Common myeloid progenitor, CD34-positive (primary cell): ENCODE data around the gene SPDYE16.
"Not testable (repeated sequence)": the region's sequence is repeated elsewhere in the genome, so short reads cannot be mapped to it uniquely, and the experiment has no call there.

Experiments
- CTCF ChIA-PET: fragments of 350-600 bp; sonication (Branson Sonifier 250); formaldehyde crosslinking; loops from one replicate; lab custom pipeline; 2021; ENCODE audit warnings: antibody characterized with exemption; lab: Charles Lee
- POLR2A ChIA-PET: fragments of 350-600 bp; sonication (Branson Sonifier 250); formaldehyde crosslinking; loops from one replicate; lab custom pipeline; 2021; ENCODE audit warnings: antibody characterized with exemption; lab: Charles Lee
- DNase-seq, 3 donors: peaks; one replicate each; pipeline versions ENCODE4 v3.0.0 to v3.0.0-alpha.2; 2013
- H3K27ac ChIP-seq, 2 experiments: 1 replicate in 1 of 2; 2 replicates in 1 of 2; pipeline ENCODE4 v1.7.0; 2013; ENCODE audit warnings: inconsistent platforms in 2 of 2, low read length in 2 of 2, mild to moderate bottlenecking in 2 of 2, low read depth in 1 of 2, moderate library complexity in 1 of 2; ENCODE audit not compliant: severe bottlenecking in 2 of 2, insufficient read depth in 1 of 2, poor library complexity in 1 of 2
- H3K27me3 ChIP-seq, 5 experiments: replicated peaks in 2 of 5; 1 replicate in 3 of 5; 2 replicates in 2 of 5; pipeline versions ENCODE4 v1.6.1 to v1.7.0; 2013; ENCODE audit warnings: low read length in 4 of 5, mild to moderate bottlenecking in 2 of 5, moderate library complexity in 2 of 5, inconsistent platforms in 1 of 5; ENCODE audit not compliant: insufficient read depth in 5 of 5, control insufficient read depth in 4 of 5
- H3K36me3 ChIP-seq, 4 experiments: 1 replicate in 2 of 4; 2 replicates in 2 of 4; pipeline versions ENCODE4 v1.6.1 to v1.7.0; 2013; ENCODE audit warnings: low read length in 3 of 4, control low read depth in 1 of 4, mild to moderate bottlenecking in 1 of 4; ENCODE audit not compliant: control insufficient read depth in 4 of 4, insufficient read depth in 4 of 4
- H3K4me1 ChIP-seq, 4 experiments: 1 replicate in 3 of 4; 2 replicates in 1 of 4; pipeline versions ENCODE4 v1.6.1 to v1.7.1; 2013; ENCODE audit warnings: low read length in 3 of 4, mild to moderate bottlenecking in 3 of 4, control low read depth in 1 of 4, inconsistent platforms in 1 of 4, moderate library complexity in 1 of 4; ENCODE audit not compliant: control insufficient read depth in 4 of 4, insufficient read depth in 4 of 4; ENCODE audit errors: control extremely low read depth in 1 of 4
- H3K4me3 ChIP-seq, 7 experiments: 1 replicate in 4 of 7; 2 replicates in 3 of 7; pipeline versions ENCODE4 v1.5.1 to v1.7.0; 2013; ENCODE audit warnings: mild to moderate bottlenecking in 7 of 7, low read length in 6 of 7, moderate library complexity in 6 of 7, inconsistent platforms in 2 of 7, low read depth in 2 of 7, control low read depth in 1 of 7; ENCODE audit not compliant: insufficient read depth in 4 of 7, control insufficient read depth in 1 of 7; ENCODE audit errors: extremely low read depth in 1 of 7
- H3K9me3 ChIP-seq, 5 experiments: 1 replicate in 4 of 5; 2 replicates in 1 of 5; pipeline versions ENCODE4 v1.6.1 to v1.7.1; 2013; ENCODE audit warnings: low read length in 4 of 5, mild to moderate bottlenecking in 2 of 5, inconsistent platforms in 1 of 5, low read depth in 1 of 5, moderate library complexity in 1 of 5; ENCODE audit not compliant: control insufficient read depth in 4 of 5, insufficient read depth in 2 of 5; ENCODE audit errors: control extremely low read depth in 1 of 5
- WGBS: methylation state at CpG from one replicate; pipeline ENCODE4 v1.1.5; 2013; ENCODE audit not compliant: insufficient coverage; 5-methylcytosine and 5-hydroxymethylcytosine counted together

Gene SPDYE16

DNA sequence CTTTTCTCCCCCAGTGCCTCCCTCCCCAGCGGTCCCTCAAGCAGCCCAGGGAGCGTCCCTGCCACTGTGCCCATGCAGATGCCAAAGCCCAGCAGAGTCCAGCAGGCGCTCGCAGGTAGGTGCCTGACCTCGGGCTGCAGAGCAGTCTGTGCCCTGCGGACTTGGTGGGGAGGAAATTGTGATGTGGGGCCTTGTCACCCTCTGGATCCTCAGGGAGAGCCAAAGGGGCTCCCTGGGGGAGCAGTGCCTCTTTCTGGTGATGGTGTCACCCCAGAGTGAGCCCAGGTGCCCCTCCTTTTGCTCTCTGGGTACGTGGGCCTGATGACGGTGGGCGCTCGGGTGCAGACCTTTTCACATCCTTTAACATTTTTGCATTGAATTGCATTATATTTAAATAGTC, 51.0 kb downstream of the SPDYE16 start:
- H3K27me3 ChIP-seq, POLR2A ChIA-PET, CTCF ChIA-PET, H3K9me3 ChIP-seq, H3K27ac ChIP-seq, H3K4me3 ChIP-seq, H3K4me1 ChIP-seq, DNase-seq, H3K36me3 ChIP-seq: not testable (repeated sequence)
- WGBS, result no CpG with 5 or more reads among the region's 10 CpGs

- H3K9me3 ChIP-seq, DNase-seq, H3K27ac ChIP-seq, POLR2A ChIA-PET, CTCF ChIA-PET, H3K4me3 ChIP-seq, H3K4me1 ChIP-seq, H3K27me3 ChIP-seq, H3K36me3 ChIP-seq: not testable (repeated sequence)
- WGBS, result no CpG with 5 or more reads among the region's 13 CpGs
These were observed 55.1 kb downstream of the SPDYE16 start for GRCh38 chr7:76487969-76488368.

DNA sequence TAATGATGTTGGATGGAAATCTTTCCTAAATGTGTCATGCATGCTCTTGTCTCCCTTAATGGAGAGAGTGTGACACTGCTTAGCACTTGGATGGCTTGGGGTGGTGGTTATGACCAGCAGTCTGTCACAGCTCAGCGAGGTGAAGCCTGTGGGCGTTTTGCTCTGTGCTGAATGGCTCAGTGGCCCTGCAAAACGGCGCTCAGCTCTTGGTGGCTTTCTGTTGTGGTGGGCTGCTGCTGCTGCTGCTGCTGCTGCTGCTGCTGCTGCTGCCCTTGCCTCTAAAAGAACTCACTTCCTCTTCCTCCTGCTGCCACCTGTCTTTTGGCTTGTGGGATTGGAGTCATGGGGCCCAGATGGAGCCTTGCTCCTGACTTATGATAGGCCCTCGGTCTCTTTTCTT, 56.5 kb downstream of the SPDYE16 start:
- no CpG with 5 or more reads among the region's 5 CpGs for WGBS
- DNase-seq, result not testable (repeated sequence)

GRCh38 chr7:76485822-76486610, 57.1 kb downstream of the SPDYE16 start:
- no CpG with 5 or more reads among the region's 20 CpGs for WGBS
- H3K9me3 ChIP-seq, CTCF ChIA-PET, H3K36me3 ChIP-seq, H3K27ac ChIP-seq, H3K27me3 ChIP-seq, POLR2A ChIA-PET, H3K4me1 ChIP-seq, DNase-seq, H3K4me3 ChIP-seq: not testable (repeated sequence)

More for the DNA sequence above, 56.5 kb downstream of the SPDYE16 start:
- H3K36me3 ChIP-seq, H3K27me3 ChIP-seq, H3K4me3 ChIP-seq, POLR2A ChIA-PET, H3K4me1 ChIP-seq, H3K9me3 ChIP-seq, H3K27ac ChIP-seq, CTCF ChIA-PET: not testable (repeated sequence)

- H3K27ac ChIP-seq, POLR2A ChIA-PET, H3K27me3 ChIP-seq, DNase-seq, H3K36me3 ChIP-seq, H3K4me1 ChIP-seq, CTCF ChIA-PET, H3K9me3 ChIP-seq, H3K4me3 ChIP-seq: not testable (repeated sequence)
- WGBS, result no CpG with 5 or more reads among the region's 12 CpGs
These were observed 58.6 kb downstream of the SPDYE16 start for GRCh38 chr7:76484456-76484855.

- CTCF ChIA-PET, H3K27ac ChIP-seq, DNase-seq, H3K9me3 ChIP-seq, POLR2A ChIA-PET, H3K36me3 ChIP-seq, H3K4me3 ChIP-seq, H3K4me1 ChIP-seq, H3K27me3 ChIP-seq: not testable (repeated sequence)
- 81% methylated on average over 5 of the region's 17 CpGs for WGBS
These were observed 60.0 kb downstream of the SPDYE16 start for GRCh38 chr7:76483081-76483480.

DNA sequence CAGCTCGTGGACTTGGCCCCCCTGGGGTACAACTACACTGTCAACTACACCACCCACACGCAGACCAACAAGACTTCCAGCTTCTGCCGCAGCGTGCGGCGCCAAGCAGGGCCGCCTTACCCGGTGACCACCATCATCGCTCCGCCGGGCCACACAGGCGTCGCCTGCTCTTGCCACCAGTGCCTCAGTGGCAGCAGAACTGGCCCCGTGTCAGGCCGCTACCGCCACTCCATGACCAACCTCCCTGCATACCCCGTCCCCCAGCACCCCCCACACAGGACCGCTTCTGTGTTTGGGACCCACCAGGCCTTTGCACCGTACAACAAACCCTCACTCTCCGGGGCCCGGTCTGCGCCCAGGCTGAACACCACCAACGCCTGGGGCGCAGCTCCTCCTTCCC, 60.4 kb downstream of the SPDYE16 start:
- H3K9me3 ChIP-seq, DNase-seq, POLR2A ChIA-PET, H3K4me1 ChIP-seq, H3K27ac ChIP-seq, H3K27me3 ChIP-seq, CTCF ChIA-PET, H3K36me3 ChIP-seq, H3K4me3 ChIP-seq: not testable (repeated sequence)
- 97% methylated on average over 22 of the region's 24 CpGs for WGBS
